ENCODE data around the gene HHATL. TPM values are rescaled to one million over a fixed set of nuclear protein-coding genes. Genes with fewer than 3 reads are reported as not detected.

Gene HHATL
- total and polyA plus RNA-seq, 4 donors: 0.17 TPM; not detected in 3

DNA sequence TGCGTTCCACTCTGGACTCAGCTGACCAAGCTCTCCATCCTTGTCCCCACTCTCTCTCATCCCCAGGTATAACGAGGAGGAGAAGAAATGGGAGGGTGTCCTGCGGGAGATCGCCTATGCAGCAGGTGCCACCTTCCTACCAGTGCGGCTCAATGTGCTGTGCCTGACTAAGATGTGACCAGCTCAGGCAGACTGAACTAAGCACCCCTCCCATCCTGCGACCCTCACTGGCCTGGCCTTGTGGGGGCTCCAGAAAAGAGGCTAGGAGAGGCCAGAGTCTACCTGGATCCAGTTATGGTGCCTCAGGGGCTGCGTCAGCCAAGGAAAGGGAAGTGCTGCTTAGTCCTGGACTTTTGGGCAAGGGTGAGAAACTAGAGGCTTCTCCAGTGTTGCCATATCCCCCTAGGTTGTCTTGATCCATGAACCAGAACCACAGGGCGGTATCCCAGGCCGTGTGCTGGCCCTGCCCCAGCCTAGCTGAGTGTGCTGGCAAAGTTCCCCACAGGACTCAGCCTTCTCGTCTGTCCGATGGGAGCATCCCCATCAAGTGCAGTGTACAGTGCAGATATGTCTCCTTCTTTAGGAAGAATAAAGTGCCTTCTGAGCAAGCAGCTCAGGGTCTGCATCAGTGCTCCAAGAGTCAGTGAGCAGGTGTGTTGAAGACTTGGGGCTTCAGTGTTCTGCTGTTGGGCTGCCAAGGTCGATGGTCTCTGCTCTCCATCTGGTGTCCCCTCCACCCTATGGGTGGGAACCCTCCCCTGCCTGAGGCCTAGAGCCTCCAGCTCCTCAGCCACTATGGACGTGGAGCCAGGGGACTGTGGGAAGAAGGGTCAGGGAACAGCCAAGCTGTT lies 10.6 kb downstream of the HHATL start:
- no peak for DNase-seq (ENCODE audit: low spot score)
- Histone ChIP-seq H3K27ac (ENCODE audit: low read depth in 1 of 2, low read length in 2 of 2) (no peak overlapping the region), H3K9ac (ENCODE audit: low read depth in 1 of 2, low read length in 2 of 2) (no peak overlapping the region), H3K4me3 (ENCODE audit: low read depth in 1 of 3, low read length in 3 of 3) (no peak overlapping the region), H3K9me3 (ENCODE audit: control insufficient read depth in 4 of 4, low read length in 3 of 4) (no peaks in the 10 kb centered on the region), H3K4me1 (ENCODE audit: control insufficient read depth in 4 of 4, insufficient read depth in 4 of 4, low read length in 3 of 4) (no peaks in the 10 kb centered on the region), H3K27me3 (ENCODE audit: control insufficient read depth in 4 of 4, insufficient read depth in 4 of 4, low read length in 3 of 4) (no peaks in the 10 kb centered on the region), H3K36me3 (ENCODE audit: control insufficient read depth in 4 of 4, insufficient read depth in 3 of 4, low read depth in 1 of 4, low read length in 3 of 4) (no peaks in the 10 kb centered on the region)
- TF ChIP-seq FOXA1 (IDR thresholded peaks at IDR 0.05): no peak
- no peak for TF ChIP-seq RXRA (IDR thresholded peaks at IDR 0.05)
- TF ChIP-seq, protein P1, sequence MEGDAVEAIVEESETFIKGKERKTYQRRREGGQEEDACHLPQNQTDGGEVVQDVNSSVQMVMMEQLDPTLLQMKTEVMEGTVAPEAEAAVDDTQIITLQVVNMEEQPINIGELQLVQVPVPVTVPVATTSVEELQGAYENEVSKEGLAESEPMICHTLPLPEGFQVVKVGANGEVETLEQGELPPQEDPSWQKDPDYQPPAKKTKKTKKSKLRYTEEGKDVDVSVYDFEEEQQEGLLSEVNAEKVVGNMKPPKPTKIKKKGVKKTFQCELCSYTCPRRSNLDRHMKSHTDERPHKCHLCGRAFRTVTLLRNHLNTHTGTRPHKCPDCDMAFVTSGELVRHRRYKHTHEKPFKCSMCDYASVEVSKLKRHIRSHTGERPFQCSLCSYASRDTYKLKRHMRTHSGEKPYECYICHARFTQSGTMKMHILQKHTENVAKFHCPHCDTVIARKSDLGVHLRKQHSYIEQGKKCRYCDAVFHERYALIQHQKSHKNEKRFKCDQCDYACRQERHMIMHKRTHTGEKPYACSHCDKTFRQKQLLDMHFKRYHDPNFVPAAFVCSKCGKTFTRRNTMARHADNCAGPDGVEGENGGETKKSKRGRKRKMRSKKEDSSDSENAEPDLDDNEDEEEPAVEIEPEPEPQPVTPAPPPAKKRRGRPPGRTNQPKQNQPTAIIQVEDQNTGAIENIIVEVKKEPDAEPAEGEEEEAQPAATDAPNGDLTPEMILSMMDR (IDR thresholded peaks at IDR 0.05; ENCODE audit: low read depth, low read length, missing input control): no peak
- TF ChIP-seq YY1 (IDR thresholded peaks at IDR 0.05): no peak
- TF ChIP-seq SP1 (IDR thresholded peaks at IDR 0.05): no peak
- no peak for TF ChIP-seq HNF4G (IDR thresholded peaks at IDR 0.05)
- no peak for TF ChIP-seq JUND (IDR thresholded peaks at IDR 0.05)
- TF ChIP-seq GABPA (IDR thresholded peaks at IDR 0.05 in 1 of 2, conservative IDR thresholded peaks at IDR 0.05 in 1 of 2): no peak
- no peak for TF ChIP-seq NR2F2 (IDR thresholded peaks at IDR 0.05)
- TF ChIP-seq TAF1 (conservative IDR thresholded peaks at IDR 0.05): no peak
- TF ChIP-seq ATF3 (IDR thresholded peaks at IDR 0.05): no peak
- no peak for TF ChIP-seq RAD21 (IDR thresholded peaks at IDR 0.05)
- TF ChIP-seq ZBTB33 (IDR thresholded peaks at IDR 0.05): no peak
- TF ChIP-seq HNF4A (conservative IDR thresholded peaks at IDR 0.05): no peak
- TF ChIP-seq REST (IDR thresholded peaks at IDR 0.05): no peak
- 77% methylated on average over 13 of the region's 13 CpGs for WGBS

Measured in liver (tissue), 9 donors.